H1 (cell line): ENCODE results near the gene TMCO2. TPM values are rescaled to one million over a fixed set of nuclear protein-coding genes. Genes with fewer than 3 reads are reported as not detected.

Experiments
- HDAC6 ChIP-seq: IDR thresholded peaks from one replicate; pipeline ENCODE4 v1.7.1; 2012; ENCODE audit warnings: low read depth, mild to moderate bottlenecking, inconsistent platforms, low read length, moderate library complexity
- TCF12 ChIP-seq: IDR thresholded peaks from 2 replicates; pipeline ENCODE4 v1.6.1; 2011; ENCODE audit warnings: low read depth, mild to moderate bottlenecking, low read length
- polyA plus RNA-seq, 7 experiments: library from polyadenylated mRNA; depleted of rRNA in 3 of 7; stranded (reverse) in 5 of 7; unstranded in 2 of 7; fragments of >200 nt in 5 of 7; fragments of 200-250 nt in 2 of 7; gene quantifications; 1 replicate in 5 of 7; 2 replicates in 1 of 7; 4 replicates in 1 of 7; pipeline versions ENCODE4 v1.2.1 to v1.2.3, GENCODE V29; 2011 to 2013; ENCODE audit warnings: missing spikeins in 2 of 7, mixed read lengths in 2 of 7
- total RNA-seq: library from RNA; stranded (reverse); fragmentation: NEBNext Ultra II Directional; extraction: Animal tissue kit (Norgen Biotek cat#: 25700); gene quantifications from 2 replicates; pipeline ENCODE4 v1.2.1, GENCODE V29; 2021

Gene TMCO2
- total and polyA plus RNA-seq, 2 of the 8 experiments (the other 6 are each of a cell fraction or from before 2014, with no cell fraction given) = not detected

DNA sequence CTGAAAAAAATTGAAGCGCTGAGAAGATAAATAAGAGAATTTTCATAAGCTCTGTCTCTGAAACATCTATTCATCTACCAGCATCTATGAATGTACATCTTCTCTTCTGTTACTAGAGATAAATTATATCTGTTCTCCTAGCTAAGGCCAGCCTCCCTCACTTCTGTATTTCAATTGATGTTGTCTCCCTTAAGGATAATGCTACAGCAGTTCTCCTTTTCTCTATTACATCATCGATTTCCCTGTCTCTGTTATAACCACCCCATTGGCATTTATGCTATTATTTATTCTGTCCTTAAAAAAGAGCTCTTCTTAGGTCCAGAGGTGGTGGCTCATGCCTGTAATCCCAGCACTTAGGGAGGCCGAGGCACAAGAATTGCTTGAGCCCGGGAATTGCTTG, 42.9 kb upstream of the TMCO2 start (continued):
- TF ChIP-seq HDAC6 (no peak), TCF12 (no peak)
